Activated naive CD4-positive, alpha-beta T cell treated with anti-CD3 and anti-CD28 coated beads for 36 hours (primary cell): ENCODE data around the gene ABCC3. TPM values are rescaled to one million over a fixed set of nuclear protein-coding genes. Genes with fewer than 3 reads are reported as not detected.
A peak's percentile ranks its signal among the peaks of the same experiment; 100 is the strongest.
"Not testable (repeated sequence)": the region's sequence is repeated elsewhere in the genome, so short reads cannot be mapped to it uniquely, and the experiment has no call there.

Source experiments
- CTCF ChIA-PET: fragments of 350-600 bp; sonication (Branson Sonifier 250); formaldehyde crosslinking; loops from one replicate; lab custom pipeline; 2021; ENCODE audit warnings: antibody characterized with exemption; lab: Charles Lee
- DNase-seq: peaks from one replicate; pipeline ENCODE4 v3.0.0-alpha.2; 2020
- H3K27ac Mint-ChIP-seq: one replicate; pipeline ENCODE4 v1.8.0; 2021; ENCODE audit warnings: mild to moderate bottlenecking, mixed read lengths
- H3K27me3 Mint-ChIP-seq: one replicate; pipeline ENCODE4 v1.8.0; 2021; ENCODE audit warnings: low read depth, mixed read lengths
- H3K36me3 Mint-ChIP-seq: one replicate; pipeline ENCODE4 v1.8.0; 2021; ENCODE audit warnings: low read depth, mixed read lengths
- H3K4me1 Mint-ChIP-seq: one replicate; pipeline ENCODE4 v1.8.0; 2021; ENCODE audit warnings: low read depth, mixed read lengths
- H3K4me3 Mint-ChIP-seq: one replicate; pipeline ENCODE4 v1.8.0; 2021; ENCODE audit warnings: mild to moderate bottlenecking, moderate library complexity, mixed read lengths
- H3K9me3 Mint-ChIP-seq: one replicate; pipeline ENCODE4 v1.8.0; 2021; ENCODE audit warnings: mixed read lengths
- intact Hi-C: fragments of 100-400 bp; cut with micrococcal nuclease; formaldehyde crosslinking; loops from one replicate; pipeline ENCODE4 v1.15.1; 2023
- total RNA-seq, 2 experiments: library from RNA; stranded (reverse); gene quantifications; one replicate each; pipeline ENCODE4 v1.2.3, GENCODE V29; 2021

Gene ABCC3
- total RNA-seq, 2 experiments from 2014 or later: not detected

GRCh38 chr17:50697663-50698272, 63.1 kb downstream of the ABCC3 start:
- H3K27ac Mint-ChIP-seq: no peak overlapping the region
- no peaks in the 10 kb centered on the region for H3K27me3 Mint-ChIP-seq
- DNase-seq: no peak
- H3K36me3 Mint-ChIP-seq: peaks cover 30% of the 10 kb centered on the region
- H3K4me3 Mint-ChIP-seq: no peak overlapping the region
- intact Hi-C loops: no loop called here
- H3K4me1 Mint-ChIP-seq: peaks cover 27% of the 10 kb centered on the region
- CTCF ChIA-PET: interaction anchor here (0.9 to 5.2 kb wide), 3 partner anchors 16 to 75 kb away, joined by 3 to 50 read pairs (median 6); no protein-coding TSS in a partner anchor
- no peaks in the 10 kb centered on the region for H3K9me3 Mint-ChIP-seq

GRCh38 chr17:50699410-50699809, 64.7 kb downstream of the ABCC3 start:
- H3K36me3 Mint-ChIP-seq: peaks cover 32% of the 10 kb centered on the region
- DNase-seq: no peak
- H3K9me3 Mint-ChIP-seq: no peaks in the 10 kb centered on the region
- H3K27me3 Mint-ChIP-seq: no peaks in the 10 kb centered on the region
- H3K27ac Mint-ChIP-seq: no peak overlapping the region
- H3K4me3 Mint-ChIP-seq: no peak overlapping the region
- CTCF ChIA-PET: no interaction called here
- intact Hi-C loops: no loop called here
- peaks cover 38% of the 10 kb centered on the region for H3K4me1 Mint-ChIP-seq

- Mint-ChIP-seq H3K4me1 (peaks cover 49% of the 10 kb centered on the region), H3K27ac (no peak overlapping the region), H3K36me3 (peaks cover 30% of the 10 kb centered on the region), H3K4me3 (no peak overlapping the region), H3K27me3 (no peaks in the 10 kb centered on the region), H3K9me3 (no peaks in the 10 kb centered on the region)
- no peak for DNase-seq
- intact Hi-C loops: no loop called here
- CTCF ChIA-PET: no interaction called here
These were observed 68.5 kb downstream of the ABCC3 start for GRCh38 chr17:50703162-50703561.

- CTCF ChIA-PET: interaction anchor here (2.2 kb wide), 1 partner anchor 144 kb away, joined by 4 read pairs; no protein-coding TSS in a partner anchor
- peak; percentile 94 for DNase-seq
- peaks cover 44% of the 10 kb centered on the region for H3K4me1 Mint-ChIP-seq
- H3K4me3 Mint-ChIP-seq: peak within 1 kb of the TSS; percentile 95
- peak within 1 kb of the TSS; percentile 92 for H3K27ac Mint-ChIP-seq
- peaks cover 15% of the 10 kb centered on the region for H3K36me3 Mint-ChIP-seq
- no peaks in the 10 kb centered on the region for H3K27me3 Mint-ChIP-seq
- H3K9me3 Mint-ChIP-seq: no peaks in the 10 kb centered on the region
- intact Hi-C loops: loop anchor here (1.0 to 5.0 kb wide), 7 partner anchors 12 to 445 kb away; partner anchors contain the start of genes CACNA1G, LUC7L3, NME1 and RSAD1
These were observed 72.8 kb downstream of the ABCC3 start, which contains the start of gene ANKRD40 for GRCh38 chr17:50707289-50708049. Gene ANKRD40 (minus strand): TSS chr17:50707914. CDS start chr17:50707654, 260 bp downstream.

- peak; percentile 23 for DNase-seq
- intact Hi-C loops: loop anchor here (1.0 to 5.0 kb wide), 5 partner anchors 11 to 444 kb away; partner anchors contain the start of genes CACNA1G, LUC7L3, NME1 and SPAG9
- peak overlapping the region; percentile 92 for H3K27ac Mint-ChIP-seq
- H3K4me3 Mint-ChIP-seq: peak overlapping the region; percentile 95
- H3K9me3 Mint-ChIP-seq: no peaks in the 10 kb centered on the region
- H3K27me3 Mint-ChIP-seq: no peaks in the 10 kb centered on the region
- peaks cover 41% of the 10 kb centered on the region for H3K4me1 Mint-ChIP-seq
- peaks cover 15% of the 10 kb centered on the region for H3K36me3 Mint-ChIP-seq
- CTCF ChIA-PET: interaction anchor here (2.2 kb wide), 1 partner anchor 145 kb away, joined by 4 read pairs; no protein-coding TSS in a partner anchor
These were observed 73.6 kb downstream of the ABCC3 start for GRCh38 chr17:50708050-50709000.

- not testable (repeated sequence) for H3K27me3 Mint-ChIP-seq, DNase-seq, H3K9me3 Mint-ChIP-seq
- intact Hi-C loops: loop anchor here (2.0 to 5.0 kb wide), 4 partner anchors 147 to 443 kb away; partner anchors contain the start of genes CACNA1G, NME1, SPAG9 and TOB1
- Mint-ChIP-seq H3K4me1 (peaks cover 34% of the 10 kb centered on the region), H3K36me3 (peaks cover 11% of the 10 kb centered on the region), H3K27ac (peak overlapping the region; percentile 92), H3K4me3 (peak overlapping the region; percentile 95)
- CTCF ChIA-PET: interaction anchor here (2.2 kb wide), 1 partner anchor 146 kb away, joined by 4 read pairs; no protein-coding TSS in a partner anchor
These were observed 74.4 kb downstream of the ABCC3 start for GRCh38 chr17:50709053-50709452.

- Mint-ChIP-seq H3K4me1 (peaks cover 29% of the 10 kb centered on the region), H3K9me3 (no peaks in the 10 kb centered on the region), H3K36me3 (peaks cover 6% of the 10 kb centered on the region), H3K27ac (peak overlapping the region; percentile 20), H3K4me3 (no peak overlapping the region), H3K27me3 (no peaks in the 10 kb centered on the region)
- CTCF ChIA-PET: no interaction called here
- DNase-seq: no peak
- intact Hi-C loops: no loop called here
These were observed 75.3 kb downstream of the ABCC3 start for GRCh38 chr17:50710025-50710424.

- CTCF ChIA-PET: no interaction called here
- intact Hi-C loops: no loop called here
- H3K4me3 Mint-ChIP-seq: no peak overlapping the region
- peaks cover 24% of the 10 kb centered on the region for H3K4me1 Mint-ChIP-seq
- H3K27ac Mint-ChIP-seq: no peak overlapping the region
- H3K36me3 Mint-ChIP-seq: peaks cover under 1% of the 10 kb centered on the region
- H3K9me3 Mint-ChIP-seq: no peaks in the 10 kb centered on the region
- no peaks in the 10 kb centered on the region for H3K27me3 Mint-ChIP-seq
- DNase-seq: no peak
These were observed 76.0 kb downstream of the ABCC3 start for GRCh38 chr17:50710650-50711049.

- Mint-ChIP-seq H3K4me3 (no peak overlapping the region), H3K9me3 (no peaks in the 10 kb centered on the region), H3K36me3 (no peaks in the 10 kb centered on the region), H3K4me1 (peaks cover 15% of the 10 kb centered on the region), H3K27me3 (no peaks in the 10 kb centered on the region), H3K27ac (no peak overlapping the region)
- CTCF ChIA-PET: interaction anchor here (0.8 kb wide), 1 partner anchor 63 kb away, joined by 3 read pairs; no protein-coding TSS in a partner anchor
- DNase-seq: no peak
- intact Hi-C loops: no loop called here
These were observed 78.0 kb downstream of the ABCC3 start for GRCh38 chr17:50712641-50713040.

GRCh38 chr17:50715471-50715870, 80.8 kb downstream of the ABCC3 start:
- intact Hi-C loops: no loop called here
- Mint-ChIP-seq H3K4me1 (peaks cover 4% of the 10 kb centered on the region), H3K27ac (no peak overlapping the region), H3K36me3 (peaks cover 2% of the 10 kb centered on the region), H3K4me3 (no peak overlapping the region), H3K9me3 (no peaks in the 10 kb centered on the region), H3K27me3 (no peaks in the 10 kb centered on the region)
- CTCF ChIA-PET: interaction anchor here (0.6 kb wide), 1 partner anchor 11 kb away, joined by 3 read pairs; no protein-coding TSS in a partner anchor
- no peak for DNase-seq

GRCh38 chr17:50719144-50719923, 84.7 kb downstream of the ABCC3 start, which contains the start of gene LUC7L3:
Gene LUC7L3 (plus strand): TSS chr17:50719603. CDS start chr17:50719733, 130 bp downstream.
- Mint-ChIP-seq H3K36me3 (peaks cover 13% of the 10 kb centered on the region), H3K4me3 (peak within 1 kb of the TSS; percentile 97), H3K27me3 (no peaks in the 10 kb centered on the region), H3K9me3 (no peaks in the 10 kb centered on the region), H3K27ac (peak within 1 kb of the TSS; percentile 98), H3K4me1 (peaks cover 25% of the 10 kb centered on the region)
- DNase-seq: peak; percentile 95
- intact Hi-C loops: loop anchor here (1.0 kb wide), 2 partner anchors 11 to 147 kb away; partner anchors contain the start of gene TOB1
- CTCF ChIA-PET: no interaction called here
